ENCODE data around the gene MYH14.
"Not testable (repeated sequence)": the region's sequence is repeated elsewhere in the genome, so short reads cannot be mapped to it uniquely, and the experiment has no call there.

Gene MYH14

DNA sequence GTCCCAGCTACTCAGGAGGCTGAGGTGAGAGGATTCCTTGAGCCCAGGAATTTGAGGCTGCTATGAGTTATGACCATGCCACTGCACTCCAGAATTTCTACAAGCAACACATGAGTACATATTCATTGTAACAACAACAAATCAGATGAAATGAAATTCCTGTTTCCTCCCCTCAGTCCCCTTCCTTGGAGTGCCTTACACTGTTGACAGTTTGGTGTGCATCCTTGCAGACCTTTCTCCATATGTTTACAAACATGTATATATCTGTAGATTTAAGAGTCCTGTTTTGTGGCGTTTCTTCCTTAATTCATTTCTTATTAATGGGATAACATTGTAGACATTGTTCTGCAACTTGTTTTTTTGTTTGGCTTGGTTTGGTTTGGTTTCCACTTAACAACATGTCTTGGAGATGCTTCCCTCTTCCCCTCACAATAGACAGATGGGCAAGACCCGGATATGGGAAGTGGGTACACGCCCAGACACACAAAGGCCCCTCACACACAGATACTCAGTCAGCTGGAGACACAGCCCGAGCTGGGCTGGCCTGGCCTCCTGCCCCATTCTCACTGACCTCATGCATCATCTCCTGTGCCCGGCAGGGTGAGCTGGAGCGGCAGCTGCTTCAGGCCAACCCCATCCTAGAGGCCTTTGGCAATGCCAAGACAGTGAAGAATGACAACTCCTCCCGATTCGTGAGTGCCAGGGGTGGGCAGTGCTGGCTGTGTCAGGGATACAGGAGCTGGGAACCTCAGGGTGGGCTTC lies 21.7 kb downstream of the MYH14 start:
- no peak for TF ChIP-seq CTCF (IDR thresholded peaks at IDR 0.05; ENCODE audit: low read depth, low read length)
- no peak overlapping the region for H3K4me3 ChIP-seq (ENCODE audit: low read depth, low read length)

GRCh38 chr19:50226536-50226935 lies 23.1 kb downstream of the MYH14 start:
- no peak overlapping the region for H3K4me3 ChIP-seq (ENCODE audit: low read depth, low read length)
- TF ChIP-seq CTCF (IDR thresholded peaks at IDR 0.05; ENCODE audit: low read depth, low read length), result no peak

GRCh38 chr19:50228153-50228552 lies 24.7 kb downstream of the MYH14 start:
- not testable (repeated sequence) for H3K4me3 ChIP-seq (ENCODE audit: low read depth, low read length)

DNA sequence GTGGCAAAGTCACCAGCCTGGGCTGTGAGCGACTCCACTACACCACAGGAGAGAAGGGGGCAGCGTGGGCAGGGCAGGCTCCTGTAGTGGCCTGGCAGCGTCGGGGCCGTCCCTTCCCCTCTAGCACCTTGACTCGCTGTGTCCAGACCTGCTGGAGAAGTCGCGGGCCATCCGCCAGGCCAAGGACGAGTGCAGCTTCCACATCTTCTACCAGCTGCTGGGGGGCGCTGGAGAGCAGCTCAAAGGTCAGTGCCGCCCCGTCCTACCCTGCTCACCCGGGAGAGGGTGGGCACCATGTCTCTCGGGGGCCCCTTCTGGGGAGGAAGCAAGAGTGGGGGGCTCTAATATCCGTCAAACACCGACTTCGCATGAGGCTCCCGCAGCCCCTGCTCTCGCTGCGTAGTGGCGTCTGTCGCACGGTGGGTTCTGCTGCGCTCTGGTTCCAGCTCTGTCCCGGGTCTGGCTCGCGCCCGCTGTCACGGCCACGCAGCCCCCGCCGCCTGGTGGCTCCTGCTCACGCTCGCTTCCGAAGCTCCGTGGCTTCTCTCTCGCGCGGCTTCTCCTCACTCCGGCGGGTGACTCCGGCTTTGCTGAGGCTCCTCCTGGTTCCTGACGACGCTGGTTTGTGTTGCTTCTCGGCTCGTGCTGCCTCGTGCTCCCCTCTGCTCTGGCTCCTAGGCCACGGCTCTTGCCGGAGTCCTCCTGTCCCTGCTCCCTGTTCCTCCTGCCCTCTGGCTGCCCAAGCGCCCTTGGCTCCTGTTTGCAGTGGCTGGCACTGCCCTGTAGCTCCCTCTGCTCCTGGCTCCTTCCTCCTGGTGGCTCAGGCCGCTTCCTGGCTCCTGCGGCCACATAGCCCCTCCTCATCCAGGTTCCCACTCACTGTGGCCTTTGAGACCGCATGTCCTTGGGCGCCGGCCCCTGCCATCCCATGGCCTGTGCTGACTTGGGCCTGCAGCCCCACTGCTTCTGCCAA lies 27.2 kb downstream of the MYH14 start:
- no peak for TF ChIP-seq CTCF (IDR thresholded peaks at IDR 0.05; ENCODE audit: low read depth, low read length)
- H3K4me3 ChIP-seq (ENCODE audit: low read depth, low read length), result no peak overlapping the region

DNA sequence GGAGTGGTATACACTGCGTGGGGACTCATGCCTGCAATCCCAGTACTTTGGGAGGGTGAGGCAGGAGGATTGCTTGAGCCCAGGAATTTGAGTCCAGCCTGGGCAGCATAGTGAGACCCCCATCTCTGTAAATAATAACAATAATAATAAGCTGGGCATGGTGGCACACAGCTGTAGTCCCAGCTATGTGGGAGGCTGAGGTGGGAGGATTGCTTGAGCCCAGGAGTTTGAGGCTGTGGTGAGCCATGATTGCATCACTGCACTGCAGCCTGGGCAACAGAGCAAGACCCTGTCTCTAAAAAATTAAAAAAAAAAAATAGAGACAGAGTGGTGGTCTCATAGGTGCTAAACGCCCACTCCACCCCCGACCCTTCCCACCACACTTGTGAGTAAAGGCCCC lies 28.0 kb downstream of the MYH14 start:
- H3K4me3 ChIP-seq (ENCODE audit: low read depth, low read length), result not testable (repeated sequence)

DNA sequence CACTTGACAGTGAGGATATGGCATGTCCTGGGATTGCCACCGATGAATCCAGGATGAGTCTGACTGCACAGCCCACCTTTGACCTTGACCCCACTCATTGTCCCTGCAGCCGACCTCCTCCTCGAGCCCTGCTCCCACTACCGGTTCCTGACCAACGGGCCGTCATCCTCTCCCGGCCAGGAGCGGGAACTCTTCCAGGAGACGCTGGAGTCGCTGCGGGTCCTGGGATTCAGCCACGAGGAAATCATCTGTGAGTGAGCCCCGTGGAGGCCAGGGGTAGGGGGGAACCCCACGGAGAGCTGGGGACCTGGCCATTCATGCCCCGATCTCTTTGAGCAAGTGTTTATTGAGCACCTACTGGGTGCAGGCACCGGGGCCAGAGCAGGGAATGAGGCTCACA lies 28.4 kb downstream of the MYH14 start:
- TF ChIP-seq CTCF (IDR thresholded peaks at IDR 0.05; ENCODE audit: low read depth, low read length), result no peak
- no peak overlapping the region for H3K4me3 ChIP-seq (ENCODE audit: low read depth, low read length)

GRCh38 chr19:50232600-50232999 lies 29.2 kb downstream of the MYH14 start:
- H3K4me3 ChIP-seq (ENCODE audit: low read depth, low read length), result no peak overlapping the region
- no peak for TF ChIP-seq CTCF (IDR thresholded peaks at IDR 0.05; ENCODE audit: low read depth, low read length)

DNA sequence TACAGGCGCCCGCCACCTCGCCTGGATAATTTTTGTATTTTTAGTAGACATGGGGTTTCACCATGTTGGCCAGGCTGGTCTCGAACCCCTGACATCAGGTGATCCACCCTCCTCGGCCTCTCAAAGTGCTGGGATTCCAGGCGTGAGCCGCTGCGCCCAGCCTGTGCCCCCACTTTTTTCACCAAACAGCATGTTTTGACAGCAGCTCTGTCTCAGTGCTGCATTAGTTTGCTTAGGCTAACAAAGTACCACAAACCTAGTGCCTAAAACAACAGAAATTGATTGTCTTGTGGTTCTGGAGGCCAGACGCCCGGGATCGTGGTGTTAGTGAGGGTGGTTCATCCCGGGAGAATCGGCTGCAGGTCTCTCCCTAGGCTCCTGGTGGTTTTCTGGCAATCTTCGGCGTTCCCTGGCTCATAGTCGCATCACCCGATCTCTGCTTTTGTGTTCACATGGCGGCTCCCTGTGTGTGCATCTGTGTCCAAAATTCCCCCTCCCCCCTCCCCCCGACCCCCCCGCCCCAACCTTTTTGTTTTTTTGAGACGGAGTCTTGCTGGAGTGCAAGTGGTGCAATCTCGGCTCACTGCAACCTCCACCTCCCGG lies 30.0 kb downstream of the MYH14 start:
- TF ChIP-seq CTCF (IDR thresholded peaks at IDR 0.05; ENCODE audit: low read depth, low read length), result no peak
- H3K4me3 ChIP-seq (ENCODE audit: low read depth, low read length), result no peak overlapping the region

GRCh38 chr19:50237493-50237892 lies 34.1 kb downstream of the MYH14 start:
- not testable (repeated sequence) for H3K4me3 ChIP-seq (ENCODE audit: low read depth, low read length)

Data from WI38 (cell line).